ENCODE data around the gene OR11H7.

DNA sequence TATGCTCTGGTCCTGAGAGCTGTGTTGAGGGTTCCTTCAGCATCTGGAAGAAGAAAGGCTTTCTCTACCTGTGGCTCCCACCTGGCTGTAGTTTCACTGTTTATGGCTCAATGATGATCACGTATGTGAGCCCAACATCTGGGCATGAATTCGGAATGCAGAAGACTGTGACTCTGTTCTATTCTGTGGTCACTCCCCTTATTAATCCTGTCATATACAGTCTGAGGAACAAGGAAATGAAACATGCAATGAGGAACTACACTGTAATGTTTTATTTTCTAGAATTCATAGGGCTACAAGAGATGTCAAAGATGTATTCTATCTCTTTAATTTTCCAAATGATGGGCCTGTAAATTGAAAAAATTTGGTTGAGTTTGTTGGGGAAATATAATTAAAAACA lies 48.9 kb upstream of the OR11H7 start:
- TF ChIP-seq CTCF (conservative IDR thresholded peaks at IDR 0.05 in 1 of 2, IDR thresholded peaks at IDR 0.05 in 1 of 2; ENCODE audit: low read depth in 1 of 2, low read length in 2 of 2) (no peak), EZH2 (IDR thresholded peaks at IDR 0.05; ENCODE audit: low read length, missing control alignments) (no peak)
